Stomach (tissue), 9 donors: ENCODE data around the gene RGS6. TPM values are rescaled to one million over a fixed set of nuclear protein-coding genes. Genes with fewer than 3 reads are reported as not detected.

Source experiments
- DNase-seq, 2 donors: peaks; one replicate each; pipeline versions ENCODE4 v3.0.0 to v3.0.0-alpha.2; 2013 to 2019
- H3K27ac ChIP-seq, 5 donors: fragments of 200-600 bp in 4 of 5; sonication (generic) in 4 of 5; one replicate each; pipeline ENCODE4 v1.5.1; 2013 to 2019; ENCODE audit warnings: mild to moderate bottlenecking in 1 of 5, moderate library complexity in 1 of 5
- H3K27me3 ChIP-seq, 3 donors: fragments of 200-600 bp; sonication (generic); one replicate each; pipeline ENCODE4 v1.5.1; 2017 to 2019; ENCODE audit warnings: mixed run types in 1 of 3
- H3K36me3 ChIP-seq, 4 donors: fragments of 200-600 bp; sonication (generic); 1 replicate in 3 of 4; 2 replicates in 1 of 4; pipeline ENCODE4 v1.5.1; 2016 to 2019
- H3K4me1 ChIP-seq, 4 donors: fragments of 200-600 bp; sonication (generic); one replicate each; pipeline ENCODE4 v1.5.1; 2016 to 2019
- H3K4me3 ChIP-seq, 4 donors: fragments of 200-600 bp; sonication (generic) in 3 of 4; one replicate each; pipeline ENCODE4 v1.5.1; 2016 to 2019; ENCODE audit warnings: mild to moderate bottlenecking in 1 of 4
- H3K9me3 ChIP-seq, 4 donors: fragments of 200-600 bp; sonication (generic); one replicate each; pipeline ENCODE4 v1.5.1; 2016 to 2019
- CTCF ChIP-seq, 7 experiments: fragments of 450-650 bp in 4 of 7; fragments of 200-600 bp in 3 of 7; sonication (generic) in 3 of 7; IDR thresholded peaks; one replicate each; pipeline ENCODE4 v1.5.1; 2016 to 2019; ENCODE audit warnings: antibody characterized with exemption in 7 of 7, control low read depth in 2 of 7, mild to moderate bottlenecking in 1 of 7
- EP300 ChIP-seq: sonication (generic); formaldehyde crosslinking; IDR thresholded peaks from one replicate; pipeline ENCODE4 v1.6.1; 2017; ENCODE audit warnings: antibody characterized with exemption
- POLR2A ChIP-seq, 4 donors: fragments of 450-650 bp; IDR thresholded peaks; one replicate each; pipeline ENCODE4 v1.6.1; 2016; ENCODE audit warnings: antibody characterized with exemption in 4 of 4, control low read depth in 2 of 4, mild to moderate bottlenecking in 1 of 4, moderate library complexity in 1 of 4
- POLR2AphosphoS5 ChIP-seq, 3 donors: sonication (generic); formaldehyde crosslinking; IDR thresholded peaks; one replicate each; pipeline ENCODE4 v1.6.1; 2016; ENCODE audit warnings: antibody characterized with exemption in 3 of 3
- WGBS, 5 donors: extraction: QIAGEN DNeasy Blood & Tissue Kit in 3 of 5; methylation state at CpG; one replicate each; pipeline versions ENCODE4 v1.1.5 to v1.1.7; 2013 to 2018; 5-methylcytosine and 5-hydroxymethylcytosine counted together
- intact Hi-C: fragments of 100-400 bp; cut with DNase I; formaldehyde crosslinking; loops from one replicate; pipeline ENCODE4 v1.15.1; 2023; ENCODE audit warnings: low total_unique reads
- polyA plus RNA-seq, 3 donors: library from polyadenylated mRNA; stranded (reverse); fragments of 200-250 nt; gene quantifications; one replicate each; pipeline ENCODE4 v1.2.3, GENCODE V29; 2013
- total RNA-seq, 5 donors: library from RNA; depleted of rRNA; stranded (reverse); fragments of >200 nt; gene quantifications; one replicate each; pipeline versions ENCODE4 v1.1.0 to v1.2.3, GENCODE V29; 2014 to 2016
- donor health status: healthy with polysubstance abuse.
- donor health status: Bipolar disorder and iron deficiency.
- donor health status: healthy.

The RGS6 gene
- total and polyA plus RNA-seq, 8 donors, result 0.25 to 18.0 (median 0.92) TPM; not detected in 1

GRCh38 chr14:72123755-72124154 lies 191.5 kb downstream of the RGS6 start:
- Histone ChIP-seq H3K4me1 (peaks cover 0 to 9% (median 7%) of the 10 kb centered on the region in 4 donors), H3K36me3 (no peaks in the 10 kb centered on the region), H3K9me3 (peaks cover 0 to 9% (median 4%) of the 10 kb centered on the region in 4 donors), H3K27me3 (no peaks in the 10 kb centered on the region), H3K4me3 (no peak overlapping the region), H3K27ac (no peak overlapping the region)
- no peak for DNase-seq
- TF ChIP-seq CTCF (IDR thresholded peaks at IDR 0.05) (no peak), POLR2AphosphoS5 (IDR thresholded peaks at IDR 0.05) (no peak), POLR2A (IDR thresholded peaks at IDR 0.05) (no peak), EP300 (no peak)
- intact Hi-C loops, result no loop called here
- WGBS, 5 donors, result 46 to 79% (median 53%) methylated on average over 3 of the region's 3 CpGs

GRCh38 chr14:72124171-72124570 lies 191.9 kb downstream of the RGS6 start:
- no peaks in the 10 kb centered on the region for H3K27me3 ChIP-seq
- no peak for DNase-seq
- peaks cover 0 to 13% (median 10%) of the 10 kb centered on the region in 4 donors for H3K4me1 ChIP-seq
- H3K9me3 ChIP-seq, result peaks cover 0 to 9% (median 4%) of the 10 kb centered on the region in 4 donors
- H3K27ac ChIP-seq, result no peak overlapping the region
- WGBS, 5 donors, result 60 to 70% (median 68%) methylated on average over 4 of the region's 4 CpGs
- TF ChIP-seq POLR2A (IDR thresholded peaks at IDR 0.05) (no peak), EP300 (no peak), CTCF (IDR thresholded peaks at IDR 0.05) (no peak), POLR2AphosphoS5 (IDR thresholded peaks at IDR 0.05) (no peak)
- no peaks in the 10 kb centered on the region for H3K36me3 ChIP-seq
- no peak overlapping the region for H3K4me3 ChIP-seq
- intact Hi-C loops, result no loop called here

- no peaks in the 10 kb centered on the region for H3K27me3 ChIP-seq
- peak overlapping the region in 1 of 5 donors; percentile 46 for H3K27ac ChIP-seq
- peaks cover 0 to 22% (median 17%) of the 10 kb centered on the region in 4 donors for H3K4me1 ChIP-seq
- intact Hi-C loops, result no loop called here
- peaks cover 0 to 9% (median 4%) of the 10 kb centered on the region in 4 donors for H3K9me3 ChIP-seq
- H3K36me3 ChIP-seq, result no peaks in the 10 kb centered on the region
- H3K4me3 ChIP-seq, result no peak overlapping the region
- DNase-seq, result peak in 1 of 2 donors; percentile 54
- TF ChIP-seq EP300 (no peak), POLR2A (IDR thresholded peaks at IDR 0.05) (no peak), POLR2AphosphoS5 (IDR thresholded peaks at IDR 0.05) (no peak), CTCF (IDR thresholded peaks at IDR 0.05) (no peak)
- 38 to 76% (median 58%) methylated on average over 1 of the region's 1 CpG for WGBS, 5 donors
Observed at GRCh38 chr14:72126091-72126490, 193.9 kb downstream of the RGS6 start.

GRCh38 chr14:72126561-72126960 lies 194.3 kb downstream of the RGS6 start:
- 58 to 75% (median 66%) methylated on average over 2 of the region's 2 CpGs for WGBS, 5 donors
- no peaks in the 10 kb centered on the region for H3K36me3 ChIP-seq
- H3K27ac ChIP-seq, result no peak overlapping the region
- peaks cover 0 to 22% (median 17%) of the 10 kb centered on the region in 4 donors for H3K4me1 ChIP-seq
- TF ChIP-seq POLR2A (IDR thresholded peaks at IDR 0.05), result no peak
- no peak for TF ChIP-seq POLR2AphosphoS5 (IDR thresholded peaks at IDR 0.05)
- no peak for TF ChIP-seq CTCF (IDR thresholded peaks at IDR 0.05)
- TF ChIP-seq EP300, result no peak
- H3K27me3 ChIP-seq, result no peaks in the 10 kb centered on the region
- intact Hi-C loops, result no loop called here
- no peak for DNase-seq
- peaks cover 0 to 9% (median 4%) of the 10 kb centered on the region in 4 donors for H3K9me3 ChIP-seq
- H3K4me3 ChIP-seq, result no peak overlapping the region
